HUDEP-2 (cell line): ENCODE results near the gene C2orf92.
A peak's percentile ranks its signal among the peaks of the same experiment; 100 is the strongest.
"Not testable (repeated sequence)": the region's sequence is repeated elsewhere in the genome, so short reads cannot be mapped to it uniquely, and the experiment has no call there.

ENCODE experiments used
- DNase-seq, 76 experiments: peaks; one replicate each; lab custom pipeline; 2025; ENCODE audit not compliant: unreplicated experiment in 76 of 76; lab: John Stamatoyannopoulos, UW

C2orf92 gene

GRCh38 chr2:97688062-97688827, 18.7 kb downstream of the C2orf92 start:
- no peak for DNase-seq

- DNase-seq, result no peak
Measured at GRCh38 chr2:97691166-97691565, 21.7 kb downstream of the C2orf92 start.

GRCh38 chr2:97693476-97693875, 24.0 kb downstream of the C2orf92 start:
- DNase-seq, result no peak

DNA sequence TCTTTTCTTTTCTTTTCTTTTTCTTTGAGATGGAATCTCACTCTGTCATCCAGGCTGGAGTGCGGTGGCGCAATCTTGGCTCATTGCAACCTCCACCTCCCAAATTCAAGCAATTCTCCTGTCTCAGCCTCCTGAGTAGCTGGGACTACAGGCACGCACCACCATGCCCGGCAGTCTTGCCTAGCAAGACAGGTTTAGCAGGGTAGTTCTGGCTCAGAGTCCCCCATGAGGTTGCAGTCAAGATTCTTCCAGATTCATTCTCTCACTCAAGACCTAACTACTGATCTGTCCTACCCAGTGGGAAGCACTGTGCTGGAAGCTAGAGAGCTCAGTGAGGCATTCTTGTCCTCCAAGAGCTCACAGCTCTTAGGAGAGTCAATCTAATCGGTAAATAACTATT, 26.2 kb downstream of the C2orf92 start:
- no peak for DNase-seq

GRCh38 chr2:97697252-97698235, 28.0 kb downstream of the C2orf92 start:
- DNase-seq, result peak in 74 of 76 experiments; percentile 2 to 89 (median 70)

DNA sequence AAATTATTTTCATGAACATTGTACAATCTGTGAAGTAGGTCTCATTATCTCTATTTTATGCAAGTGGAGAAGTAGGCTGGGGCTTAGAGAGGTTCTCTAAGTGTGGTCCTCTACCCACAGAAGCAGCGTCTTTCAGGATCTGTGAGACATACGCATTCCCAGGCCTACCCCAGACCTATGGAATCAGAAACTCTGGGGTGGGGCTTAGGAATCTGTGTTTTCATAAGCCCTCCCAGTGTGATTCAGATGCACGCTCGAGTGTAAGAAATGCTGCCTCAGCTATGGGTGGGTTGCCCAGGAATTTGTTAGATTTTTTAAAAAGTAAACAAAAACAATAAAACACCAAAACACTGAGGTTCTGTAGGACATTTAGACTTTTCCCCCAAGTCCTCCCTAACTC, 29.0 kb downstream of the C2orf92 start:
- no peak for DNase-seq

DNA sequence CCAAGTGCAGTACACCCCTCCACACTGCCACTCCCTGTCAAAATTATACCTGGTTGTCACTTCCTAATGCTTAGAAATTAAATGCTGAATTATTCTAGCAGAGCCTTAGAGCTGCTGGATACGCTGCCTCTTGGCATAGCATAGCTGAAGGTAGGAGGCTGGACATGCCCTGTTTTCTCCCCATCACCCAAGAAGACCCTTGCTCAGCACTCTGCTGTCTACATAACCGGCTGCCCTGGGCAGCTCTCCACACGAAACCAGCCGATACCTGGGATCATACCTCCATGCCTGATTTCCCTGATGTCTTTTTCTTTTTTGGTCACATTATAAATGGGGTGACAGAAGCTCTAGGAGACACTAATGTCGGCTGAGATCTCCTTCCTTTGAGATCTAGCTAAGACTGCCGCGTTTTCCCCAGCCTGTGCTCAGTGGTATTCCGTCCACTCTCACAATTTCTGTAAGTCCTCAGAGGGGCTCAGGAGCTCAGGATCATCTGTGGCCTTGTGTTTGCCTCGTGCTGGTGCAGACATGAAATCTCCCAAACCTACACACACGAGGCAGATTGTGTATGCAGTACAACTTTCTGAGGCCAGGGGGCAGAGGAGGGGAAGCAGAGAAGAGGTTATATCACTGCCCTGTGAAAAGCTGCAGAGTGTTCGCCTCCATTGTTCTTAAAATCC, 30.4 kb downstream of the C2orf92 start:
- peak in 49 of 76 experiments; percentile 1 to 70 (median 28) for DNase-seq

- DNase-seq, result no peak
Measured at GRCh38 chr2:97701186-97701585, 31.7 kb downstream of the C2orf92 start.

GRCh38 chr2:97701851-97702465, 32.4 kb downstream of the C2orf92 start:
- no peak for DNase-seq

DNA sequence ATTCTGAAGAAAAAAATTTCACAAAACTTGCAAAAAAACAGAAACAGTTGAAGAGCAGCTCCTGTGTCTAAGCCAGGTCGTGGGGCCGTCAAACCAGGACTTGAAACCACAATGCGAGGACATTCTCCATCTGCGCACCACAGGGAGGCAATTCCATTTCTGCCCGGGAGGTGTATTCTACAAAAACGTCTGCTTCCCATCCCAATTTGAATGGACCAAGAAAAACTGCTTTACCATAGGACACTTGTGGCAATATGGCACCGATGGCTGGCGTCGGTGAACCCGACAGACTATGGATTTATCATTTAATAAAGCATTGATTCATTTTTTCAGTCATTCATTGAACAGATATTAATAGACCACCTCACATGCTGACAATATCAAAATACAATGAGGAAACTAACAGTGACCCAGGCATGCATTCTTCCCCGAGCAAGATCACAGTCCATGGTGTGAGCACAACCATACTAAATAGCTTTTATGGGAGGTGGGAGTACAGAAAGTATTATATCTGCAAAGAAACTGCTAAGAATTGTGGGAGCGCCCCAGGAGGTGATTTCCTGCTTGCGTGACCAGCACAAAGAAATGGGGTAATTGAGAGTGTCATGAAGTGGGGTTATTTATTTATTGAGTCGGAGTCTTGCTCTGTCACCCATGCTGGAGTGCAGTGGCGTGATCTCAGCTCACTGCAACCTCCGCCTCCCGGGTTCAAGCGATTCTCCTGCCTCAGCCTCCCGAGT, 33.4 kb downstream of the C2orf92 start:
- no peak for DNase-seq

DNA sequence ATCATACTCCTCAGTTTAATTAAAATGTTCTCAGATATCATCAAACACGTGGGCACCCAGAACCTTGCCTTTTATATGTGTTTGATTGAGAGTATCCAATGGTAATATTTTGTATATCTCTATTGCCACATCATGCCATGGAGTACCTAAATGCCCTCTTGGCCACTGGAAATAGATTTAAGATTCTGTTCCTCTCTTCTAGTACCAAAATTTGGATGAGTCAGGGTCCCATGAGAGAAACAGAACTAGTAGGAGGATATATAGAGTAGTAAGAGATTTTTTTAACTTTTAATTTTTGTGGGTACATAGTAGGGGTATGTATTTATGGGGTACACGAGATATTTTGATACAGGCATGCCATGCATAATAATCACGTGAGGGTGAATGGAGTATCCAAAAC, 34.2 kb downstream of the C2orf92 start:
- DNase-seq, result no peak

- DNase-seq, result no peak
Measured at GRCh38 chr2:97704989-97705388, 35.5 kb downstream of the C2orf92 start.

GRCh38 chr2:97706112-97706511, 36.6 kb downstream of the C2orf92 start:
- DNase-seq, result no peak

DNA sequence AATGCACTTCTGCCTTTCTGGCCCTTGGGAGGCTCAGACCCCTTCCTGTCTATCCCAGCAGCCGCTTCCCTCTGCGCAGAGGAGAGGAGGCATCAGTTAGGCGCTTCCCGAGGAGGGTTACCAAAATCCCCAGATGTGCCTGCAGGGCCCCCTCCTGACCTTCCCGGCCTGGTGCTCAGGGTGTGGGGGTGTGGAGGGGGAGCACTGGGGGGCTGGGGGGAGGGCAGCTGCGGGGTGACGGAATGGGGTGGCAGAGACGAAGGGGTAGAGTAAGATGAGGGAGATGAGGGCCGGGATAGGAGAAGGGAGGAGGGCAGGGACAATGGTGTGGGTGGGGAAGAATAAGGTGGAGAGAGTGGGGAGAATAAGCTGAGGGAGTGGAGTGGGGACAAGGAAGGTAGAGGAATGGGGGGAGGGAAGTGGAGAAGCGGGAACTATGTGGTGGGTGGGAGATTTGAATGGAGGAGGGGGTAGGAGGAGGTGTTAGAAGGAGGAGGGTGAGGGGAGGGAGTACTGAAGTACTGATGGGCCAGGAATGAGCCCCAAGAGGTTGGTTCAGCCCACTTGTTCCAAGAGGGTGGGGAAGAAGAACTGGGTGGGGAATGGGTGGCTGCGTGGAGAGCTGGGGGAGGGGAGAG, 37.3 kb downstream of the C2orf92 start:
- DNase-seq, result no peak

- DNase-seq, result no peak
Measured at GRCh38 chr2:97707362-97708047, 38.0 kb downstream of the C2orf92 start.

DNA sequence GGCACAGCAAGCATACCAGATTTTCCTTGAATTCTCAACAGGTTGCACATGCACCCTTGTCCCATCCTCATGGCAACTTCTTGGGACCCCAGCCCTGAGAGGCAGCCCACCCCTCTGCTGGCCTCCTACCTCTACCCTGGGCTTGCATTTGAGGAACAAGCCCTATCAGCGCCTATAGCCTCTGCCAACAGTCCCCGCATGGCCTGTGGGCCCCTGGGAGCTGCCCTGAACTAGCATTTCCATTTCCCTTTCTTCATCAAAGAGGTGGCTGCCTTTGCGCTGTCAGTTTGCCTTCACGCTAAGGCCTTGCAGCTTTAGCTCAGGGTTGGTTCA, 38.5 kb downstream of the C2orf92 start:
- no peak for DNase-seq

DNA sequence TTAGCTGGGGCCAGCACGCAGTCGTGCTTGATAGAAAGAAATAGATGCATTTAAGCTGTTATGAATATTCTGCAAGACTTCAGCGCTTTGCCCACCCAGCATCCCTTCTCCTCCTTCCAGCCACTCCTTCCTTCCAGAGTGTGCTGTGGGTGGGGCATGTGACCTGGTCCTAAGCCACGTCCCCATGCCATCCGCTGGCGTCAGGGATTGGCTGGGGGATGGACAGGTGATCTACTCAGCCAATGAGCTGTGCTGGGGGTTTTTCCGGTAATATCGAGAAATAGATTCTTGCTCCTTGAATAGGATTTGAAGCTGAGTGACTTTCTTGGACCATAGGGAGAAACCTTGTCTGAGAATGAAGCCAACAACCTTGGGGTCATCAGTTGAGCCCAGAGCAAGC, 39.1 kb downstream of the C2orf92 start:
- peak in 1 of 76 experiments; percentile 5 for DNase-seq

DNA sequence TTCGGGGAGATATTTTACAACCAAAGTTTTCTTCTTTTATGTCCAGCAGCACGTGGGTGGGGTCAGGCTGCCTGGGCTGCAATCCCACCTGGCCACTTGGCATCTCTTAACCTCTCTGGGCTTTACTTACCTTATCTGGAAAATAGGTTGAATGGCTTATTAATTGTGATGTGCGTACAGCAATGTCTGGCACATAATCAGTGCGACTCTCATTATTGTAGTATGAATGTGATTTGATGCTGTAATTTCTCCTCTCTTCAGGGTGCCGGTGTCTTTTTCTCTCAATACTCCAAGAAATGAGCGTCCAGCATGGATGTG, 41.8 kb downstream of the C2orf92 start:
- no peak for DNase-seq

GRCh38 chr2:97712175-97712574, 42.7 kb downstream of the C2orf92 start:
- DNase-seq, result not testable (repeated sequence)
